Activated T-helper 9 cell treated with anti-CD3 and anti-CD28 coated beads, Interleukin-2, amount 50 U/mL, for 16 hours (primary cell): ENCODE data around the gene RIT2.
"Not testable (repeated sequence)": the region's sequence is repeated elsewhere in the genome, so short reads cannot be mapped to it uniquely, and the experiment has no call there.

Experiments used
- DNase-seq: peaks from one replicate; pipeline ENCODE4 v3.0.0-alpha.2; 2020; ENCODE audit warnings: low read depth

Gene RIT2

DNA sequence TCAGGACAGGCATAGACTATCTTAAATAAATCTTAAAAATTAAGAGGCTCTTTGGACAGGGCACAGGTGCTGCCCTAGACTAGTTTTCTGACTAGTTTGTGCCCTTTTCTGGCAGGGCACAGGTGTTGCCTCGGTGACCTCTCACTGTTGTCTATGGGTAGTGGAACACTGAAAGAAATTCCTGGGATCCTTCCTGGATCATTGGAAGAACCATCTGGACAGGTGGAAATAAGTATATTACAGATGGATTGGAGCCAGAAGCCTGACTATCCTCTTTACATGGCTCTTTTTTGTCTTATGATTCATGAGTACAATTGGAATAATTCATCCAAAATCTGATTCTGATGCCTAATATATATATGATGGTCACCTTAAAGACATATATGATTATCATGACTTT lies 286.6 kb downstream of the RIT2 start:
- DNase-seq: no peak

DNA sequence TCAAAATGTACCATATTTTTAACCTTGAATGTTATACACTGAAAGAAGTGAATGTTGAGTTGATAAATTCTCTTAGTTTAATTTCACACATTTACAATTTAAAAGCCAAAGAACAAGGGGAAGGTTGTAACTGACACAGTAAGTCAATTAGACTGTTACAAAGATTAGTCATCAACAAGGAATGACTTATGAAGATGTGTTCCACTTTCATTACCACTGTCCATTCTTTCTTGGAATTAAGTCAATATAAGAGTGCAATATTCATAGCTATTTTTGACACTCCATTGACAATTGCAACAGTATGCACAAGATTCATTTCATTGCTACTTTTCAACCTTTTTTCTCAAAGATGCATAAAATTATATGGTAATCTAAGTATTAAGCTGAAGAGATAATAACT lies 291.3 kb downstream of the RIT2 start:
- no peak for DNase-seq

DNA sequence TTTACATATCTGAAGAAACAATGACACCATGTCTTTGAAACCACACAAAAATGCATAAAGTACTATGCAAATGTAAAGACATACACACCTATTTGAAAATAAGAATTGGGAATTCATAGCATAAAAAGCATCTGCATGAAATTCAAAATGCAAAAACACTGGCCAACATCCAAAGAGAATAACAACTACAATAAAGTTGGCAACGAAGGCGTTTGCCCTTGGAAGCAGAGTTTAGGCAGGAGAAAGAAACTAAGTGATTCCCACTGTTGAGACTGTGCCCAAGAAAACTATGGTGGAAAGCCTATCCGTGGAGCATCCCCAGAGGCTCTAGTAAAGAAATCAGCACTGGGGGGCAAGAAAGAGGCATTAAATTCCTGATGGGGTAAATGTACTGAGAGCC lies 292.8 kb downstream of the RIT2 start:
- no peak for DNase-seq

DNA sequence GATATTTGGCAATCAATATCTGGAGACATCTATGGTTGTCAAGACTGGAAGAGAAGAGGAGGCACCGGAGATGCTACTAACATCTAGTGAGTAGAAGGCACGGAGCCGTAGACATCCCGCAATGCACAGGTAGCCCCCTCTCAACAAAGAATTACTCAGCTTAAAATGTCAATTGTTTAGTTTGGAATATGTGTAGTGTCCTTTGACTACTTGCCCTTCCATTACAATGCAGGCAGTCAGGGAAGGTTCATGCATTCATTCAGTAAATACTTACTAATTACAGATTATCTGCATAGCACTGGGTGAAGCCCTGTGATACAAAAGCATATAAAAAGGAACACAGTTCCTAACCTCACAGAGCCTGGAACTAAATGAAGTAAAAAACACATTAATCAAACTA lies 294.0 kb downstream of the RIT2 start:
- DNase-seq: no peak

DNA sequence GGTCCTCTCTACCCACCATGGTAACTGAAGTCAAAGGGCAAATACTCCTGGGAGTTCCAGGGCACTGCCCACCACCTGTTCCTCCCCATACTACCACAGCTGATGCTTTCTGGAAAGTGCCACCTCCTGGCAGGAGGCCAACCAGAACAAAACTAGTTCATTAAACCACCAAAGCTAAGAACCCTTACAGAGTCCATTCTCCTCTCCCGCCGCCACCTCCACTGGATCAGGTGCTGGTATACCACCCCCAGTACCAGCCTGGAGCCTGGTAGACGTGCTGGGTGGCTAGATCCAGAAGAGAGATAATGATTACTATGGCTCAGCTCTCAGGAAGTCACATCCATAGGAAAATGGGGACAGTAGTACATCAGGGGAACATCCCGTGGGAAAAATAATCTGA lies 300.9 kb downstream of the RIT2 start:
- DNase-seq: no peak

DNA sequence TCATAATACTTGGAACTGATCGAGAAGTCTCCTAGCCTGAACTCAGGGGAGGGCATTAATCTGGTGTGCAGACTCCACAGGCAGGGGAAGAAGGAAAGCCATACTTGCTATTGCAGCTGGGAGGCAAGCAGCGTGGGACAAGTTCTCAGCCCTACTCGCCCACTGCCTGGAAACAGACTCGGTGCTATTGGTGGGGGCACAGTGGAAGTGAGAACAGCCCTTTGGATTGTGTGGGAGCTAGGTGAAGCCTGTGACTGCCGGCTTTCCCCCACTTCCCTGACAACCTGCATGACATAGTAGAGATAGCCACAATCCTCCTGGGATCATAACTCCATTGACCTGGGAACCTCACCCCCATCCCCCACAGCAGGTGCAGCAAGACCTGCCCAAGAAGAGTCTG lies 301.3 kb downstream of the RIT2 start:
- no peak for DNase-seq

DNA sequence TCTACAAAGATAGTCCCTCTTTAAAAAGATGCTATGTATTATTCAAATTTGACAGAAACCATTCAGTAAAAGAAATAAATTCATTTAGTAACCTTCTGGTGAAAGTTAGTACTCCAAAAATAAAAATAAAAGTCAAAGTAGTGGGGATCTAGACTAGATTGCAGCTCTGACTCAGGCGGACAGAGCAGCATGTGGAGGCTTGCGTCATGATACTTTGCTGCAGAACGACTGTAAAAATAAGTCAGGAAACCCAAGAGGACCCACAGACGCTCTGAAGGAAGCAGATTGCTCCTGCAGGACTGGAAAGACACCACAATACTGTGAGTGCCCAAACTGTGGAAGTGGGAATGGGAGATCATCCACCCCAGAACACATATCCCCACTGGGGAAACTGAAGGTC lies 301.9 kb downstream of the RIT2 start:
- no peak for DNase-seq

DNA sequence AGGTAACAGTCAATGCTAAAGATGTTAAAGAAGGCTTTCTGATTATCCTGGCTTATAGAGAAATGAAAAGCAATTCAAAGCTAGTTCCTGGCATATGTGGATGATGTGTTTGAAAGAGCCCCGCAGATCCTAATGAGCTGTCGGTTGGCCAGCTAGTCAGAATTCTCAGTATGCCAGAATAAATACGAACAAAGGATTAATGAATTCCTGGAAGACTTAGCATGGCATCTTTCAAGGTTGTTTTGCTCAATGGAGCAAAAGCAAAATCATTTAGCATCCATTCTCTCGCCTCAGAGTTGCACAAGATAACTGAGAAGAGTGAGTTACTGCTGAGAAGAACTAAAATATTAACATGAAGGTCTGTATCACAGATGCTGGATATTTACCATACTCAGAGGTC lies 307.6 kb downstream of the RIT2 start:
- DNase-seq: no peak

DNA sequence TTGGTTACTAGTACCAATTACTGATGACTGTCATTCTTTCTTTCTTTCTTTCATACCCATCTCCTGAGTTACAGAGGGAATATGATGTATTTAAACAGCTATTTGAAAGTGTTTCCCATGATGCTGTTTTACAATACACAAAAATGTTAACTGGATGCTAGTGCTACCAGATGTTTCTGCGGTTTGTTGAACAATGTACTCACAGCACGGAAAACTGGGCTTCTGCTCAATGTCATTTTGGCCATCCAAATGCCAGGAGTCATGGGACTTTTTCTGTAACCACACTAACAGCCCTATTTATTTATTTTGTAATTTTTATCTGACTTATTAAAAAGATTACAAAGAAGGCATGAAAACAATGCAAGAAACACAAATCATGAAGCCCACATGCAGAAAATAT lies 313.8 kb downstream of the RIT2 start:
- DNase-seq: no peak

DNA sequence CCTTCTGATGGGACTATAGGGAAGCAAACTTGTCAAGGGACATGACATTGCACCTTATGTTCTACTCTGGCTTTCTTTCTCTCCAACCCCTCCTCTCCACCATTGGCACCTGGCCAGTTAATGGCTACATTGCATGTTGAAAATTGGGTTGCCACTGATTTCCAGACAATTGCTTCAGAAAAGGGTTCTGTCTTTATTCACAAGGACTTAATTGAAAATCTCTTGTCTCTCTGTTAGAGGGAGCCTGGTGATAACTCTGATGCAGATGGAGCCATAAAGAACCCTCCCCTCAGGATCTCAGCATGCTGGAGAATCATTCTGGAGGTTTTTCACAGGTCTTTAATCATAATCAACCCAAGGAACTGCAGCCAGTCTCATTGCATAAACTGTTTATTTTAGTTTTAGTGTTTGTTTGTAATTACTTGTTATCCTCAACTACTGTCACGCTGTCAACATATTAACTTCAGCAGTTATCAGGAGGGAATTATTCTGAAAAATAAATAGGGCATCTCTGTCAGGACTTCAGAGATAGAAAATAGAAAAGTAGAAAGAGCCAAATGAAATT lies 316.8 kb downstream of the RIT2 start:
- no peak for DNase-seq

DNA sequence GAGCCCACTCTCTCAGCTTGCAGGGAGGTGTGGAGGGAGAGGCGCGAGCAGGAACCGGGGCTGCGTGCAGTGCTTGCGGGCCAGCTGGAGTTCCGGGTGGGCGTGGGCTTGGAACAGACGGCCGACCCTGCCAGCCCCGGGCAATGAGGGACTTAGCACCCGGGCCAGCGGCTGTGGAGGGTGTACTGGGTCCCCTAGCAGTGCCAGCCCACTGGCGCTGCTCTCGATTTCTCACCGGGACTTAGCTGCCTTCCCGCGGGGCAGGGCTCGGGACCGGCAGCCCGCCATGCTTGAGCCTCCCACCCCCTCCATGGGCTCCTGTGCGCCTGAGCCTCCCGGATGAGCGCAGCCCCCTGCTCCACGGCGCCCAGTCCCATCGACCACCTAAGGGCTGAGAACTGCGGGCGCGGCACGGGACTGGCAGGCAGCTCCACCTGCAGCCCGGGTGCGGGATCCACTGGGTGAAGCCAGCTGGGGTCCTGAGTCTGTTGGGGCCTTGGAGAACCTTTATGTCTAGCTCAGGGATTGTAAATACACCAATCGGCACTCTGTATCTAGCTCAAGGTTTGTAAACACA lies 320.2 kb downstream of the RIT2 start:
- not testable (repeated sequence) for DNase-seq

DNA sequence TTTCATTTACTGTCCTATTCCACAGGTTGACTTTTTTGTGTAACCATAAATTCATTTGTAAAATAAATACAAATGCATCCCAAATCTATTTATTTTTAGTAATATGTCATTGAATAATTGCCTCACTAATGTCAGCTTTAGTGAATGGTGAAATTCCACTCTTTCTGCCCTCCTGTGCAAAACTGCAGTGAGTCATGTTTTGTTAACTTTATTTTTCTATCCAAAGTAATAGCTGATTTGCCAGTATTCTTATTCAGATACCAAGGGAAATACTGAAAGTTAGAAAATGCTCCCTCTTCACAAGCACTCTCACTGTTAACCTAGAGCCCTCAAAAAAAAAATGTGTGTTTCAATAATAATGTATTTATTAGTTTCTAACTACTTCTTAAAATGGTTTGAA lies 322.8 kb downstream of the RIT2 start:
- DNase-seq: no peak

DNA sequence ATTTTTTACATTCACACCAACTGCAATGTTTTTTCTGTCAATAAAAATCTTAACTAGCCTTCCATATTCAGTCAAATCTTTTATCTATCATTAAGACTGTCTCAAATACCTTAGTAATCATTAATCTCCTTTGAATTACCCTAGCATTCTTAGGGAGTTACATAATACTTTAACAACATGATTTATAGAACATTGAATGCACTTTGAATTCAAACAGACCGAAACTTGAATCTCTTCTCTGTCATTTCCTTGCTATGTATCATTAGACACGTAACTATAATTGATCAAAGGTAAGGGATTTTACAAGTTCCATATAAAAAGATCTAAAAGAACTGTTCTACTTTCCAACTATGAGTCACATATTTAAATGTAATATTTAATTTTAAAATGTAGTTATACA lies 330.9 kb downstream of the RIT2 start:
- no peak for DNase-seq

DNA sequence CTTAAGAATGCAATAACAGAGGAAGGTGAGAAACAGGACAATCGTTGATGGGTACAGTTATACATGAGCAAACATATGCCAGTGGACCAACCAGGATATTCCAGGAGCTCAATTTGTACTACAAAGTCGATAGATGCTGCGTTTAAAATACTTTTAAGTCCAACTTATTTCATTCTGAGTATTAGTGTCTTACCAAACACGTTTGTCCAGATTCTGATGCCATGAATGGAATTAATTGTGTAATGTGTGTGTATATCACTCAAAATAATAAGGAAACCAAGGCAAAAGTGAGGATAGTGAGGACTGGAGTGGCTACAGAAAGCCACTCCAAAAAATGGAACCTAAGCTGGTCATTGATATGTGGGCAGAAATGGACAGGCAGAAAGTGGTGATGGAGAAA lies 332.6 kb downstream of the RIT2 start:
- no peak for DNase-seq

DNA sequence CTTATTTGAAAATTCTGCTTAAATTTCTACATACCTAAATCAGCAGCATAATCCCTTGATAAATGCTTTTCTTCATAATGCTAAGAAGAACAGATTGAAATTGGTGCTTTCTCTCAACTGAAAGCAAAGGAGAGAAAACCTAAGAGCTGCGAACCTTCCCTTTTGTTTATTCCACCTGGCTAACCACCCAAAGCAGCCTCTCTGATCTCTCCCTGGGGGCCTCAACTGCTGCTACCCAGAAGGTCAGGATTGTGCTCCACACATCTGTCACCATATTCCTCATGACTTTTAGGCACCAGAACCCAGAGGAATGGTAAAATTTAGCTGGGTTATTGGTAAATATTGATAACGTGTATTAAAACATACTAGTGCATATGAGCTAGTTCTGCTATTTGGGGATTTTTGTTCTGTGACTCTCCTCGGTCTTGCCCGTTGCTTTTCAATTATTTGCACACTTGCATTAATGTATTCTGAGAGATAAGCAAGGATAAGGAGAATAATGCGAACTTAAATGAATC lies 334.1 kb downstream of the RIT2 start:
- no peak for DNase-seq

DNA sequence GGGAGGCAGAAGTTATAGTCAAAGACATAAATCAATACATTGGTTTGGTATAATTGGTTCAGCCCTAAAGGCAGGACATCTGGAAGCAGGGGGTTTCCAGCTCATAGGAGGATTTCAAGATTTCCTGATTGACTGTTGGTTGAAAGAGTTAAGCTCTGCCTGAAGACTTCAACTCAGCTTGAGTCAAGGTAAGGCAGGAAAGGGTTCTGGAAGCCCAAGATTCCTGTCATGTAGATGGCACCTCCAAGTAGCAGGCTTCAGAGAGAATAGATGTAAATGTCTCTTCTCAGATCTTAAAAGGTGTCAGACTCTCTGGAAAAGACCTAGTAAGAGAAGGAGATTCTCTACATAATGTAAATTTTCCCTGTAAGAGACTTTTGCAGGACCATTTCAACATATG lies 335.3 kb downstream of the RIT2 start:
- DNase-seq: no peak

DNA sequence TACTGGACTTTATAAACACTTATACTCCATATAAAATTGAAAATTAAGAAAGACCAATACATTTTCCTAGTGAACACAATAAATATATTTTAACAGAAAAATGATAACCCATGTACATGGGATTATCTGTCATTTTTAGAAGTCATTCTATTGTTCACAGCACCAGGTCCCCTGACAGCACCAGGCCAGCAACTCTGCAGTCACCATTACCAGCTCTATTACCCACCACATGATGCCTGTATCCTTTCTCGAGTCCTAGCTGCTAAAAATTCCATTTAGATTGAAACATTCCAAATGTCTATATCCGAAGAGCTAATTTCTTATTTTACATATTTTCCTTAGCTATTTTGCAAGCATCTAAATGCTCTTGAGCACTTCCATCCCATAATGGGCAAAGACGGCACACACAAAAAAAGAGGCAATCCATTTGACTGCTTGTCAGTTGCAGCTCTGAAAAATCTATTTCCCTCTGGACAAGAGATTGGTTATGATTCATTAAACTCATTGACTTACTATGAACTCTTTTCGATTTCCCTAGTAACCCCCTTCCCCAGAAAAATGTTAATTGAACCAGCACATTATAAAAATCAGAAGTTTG lies 336.9 kb downstream of the RIT2 start:
- no peak for DNase-seq

DNA sequence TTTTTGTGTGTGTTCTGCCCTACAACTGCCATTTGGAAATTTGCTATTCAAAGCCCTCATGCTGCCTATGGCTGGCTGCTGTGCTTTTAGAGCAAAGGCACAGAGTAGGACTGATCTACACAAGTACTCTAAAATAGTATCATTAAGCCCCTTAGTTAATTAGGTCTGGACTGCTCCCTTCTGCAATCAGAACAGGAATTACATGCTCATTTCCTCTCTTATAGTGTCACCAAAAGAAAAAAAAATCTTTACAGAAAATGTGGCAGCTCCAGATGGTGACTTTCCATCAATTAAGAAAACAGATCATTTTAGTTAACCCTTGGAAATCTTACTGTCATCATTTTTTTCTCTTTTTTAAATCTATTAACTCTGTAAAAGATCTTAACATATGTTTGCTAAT lies 337.5 kb downstream of the RIT2 start:
- no peak for DNase-seq

DNA sequence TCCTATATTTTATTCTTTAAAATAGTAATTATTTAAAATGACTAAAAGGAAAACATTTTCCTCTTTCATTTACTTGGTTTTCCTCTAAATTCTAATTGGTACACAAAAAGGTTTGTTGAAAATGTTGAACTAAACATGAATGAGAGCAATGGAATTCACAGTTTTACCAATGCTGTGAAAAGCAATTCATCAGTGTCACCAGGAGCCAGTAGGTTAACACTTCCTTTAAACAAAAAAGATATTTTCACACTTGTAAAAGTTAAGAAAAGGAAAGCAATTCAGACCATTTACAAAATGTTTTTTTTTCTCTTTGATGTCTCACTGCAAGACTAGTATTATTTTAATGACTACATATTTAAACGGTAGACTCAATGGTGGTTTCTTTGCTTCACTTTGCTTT lies 341.6 kb downstream of the RIT2 start:
- DNase-seq: no peak

DNA sequence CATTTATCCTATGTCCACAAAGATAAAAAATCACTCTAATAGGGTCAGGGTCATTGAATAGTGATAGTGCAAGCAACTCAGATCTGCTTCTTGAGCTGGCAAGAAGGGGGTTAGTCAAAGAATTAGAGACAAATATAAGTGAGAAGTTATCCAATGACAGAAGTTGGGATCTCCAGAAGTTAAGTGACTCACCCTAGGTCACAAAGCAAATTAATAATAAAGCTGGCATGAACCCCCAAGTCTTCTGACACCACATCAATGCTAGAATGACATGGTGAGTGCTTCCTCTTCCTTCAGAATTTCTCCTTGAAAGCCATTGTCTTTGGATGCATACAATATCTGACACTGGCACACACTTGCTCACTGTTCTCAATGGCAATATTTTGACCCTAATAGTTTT lies 343.5 kb downstream of the RIT2 start:
- no peak for DNase-seq

DNA sequence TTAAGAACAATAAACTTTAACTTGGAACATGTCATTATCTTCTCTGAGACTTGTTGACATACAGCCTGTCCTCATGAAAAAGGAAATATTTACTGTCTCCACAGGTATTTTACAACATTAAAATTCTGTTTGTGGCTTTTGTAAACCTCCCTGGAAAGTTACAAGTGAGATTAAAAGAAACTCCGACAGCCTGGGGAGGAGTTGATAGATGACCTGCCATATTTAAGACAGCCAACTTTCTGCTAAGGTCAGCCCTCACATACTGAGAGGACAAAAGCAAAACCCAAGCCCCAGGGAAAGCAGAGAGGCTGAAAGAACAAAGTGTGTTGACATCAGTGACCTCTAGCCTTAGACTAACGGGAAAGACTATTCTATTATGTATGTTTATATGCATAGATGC lies 350.2 kb downstream of the RIT2 start:
- DNase-seq: no peak

DNA sequence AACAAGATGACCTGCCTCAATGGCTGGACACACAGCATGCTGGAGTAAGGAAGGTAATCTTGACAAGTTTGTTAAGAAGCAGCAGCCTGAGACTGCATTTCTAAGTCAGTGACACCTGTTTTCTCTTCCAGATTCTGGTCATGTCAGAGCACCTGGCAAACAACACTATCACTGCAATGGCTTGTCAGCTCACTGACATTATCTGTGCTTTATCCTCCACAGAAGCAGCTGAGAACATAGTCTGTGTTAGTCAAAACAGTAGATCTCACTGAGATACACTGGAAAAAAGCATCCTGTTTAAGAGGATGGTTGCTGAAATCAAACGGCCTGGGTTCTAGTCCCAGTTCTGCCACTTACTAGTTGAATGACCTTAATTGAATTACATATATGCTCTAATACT lies 355.2 kb downstream of the RIT2 start:
- no peak for DNase-seq

DNA sequence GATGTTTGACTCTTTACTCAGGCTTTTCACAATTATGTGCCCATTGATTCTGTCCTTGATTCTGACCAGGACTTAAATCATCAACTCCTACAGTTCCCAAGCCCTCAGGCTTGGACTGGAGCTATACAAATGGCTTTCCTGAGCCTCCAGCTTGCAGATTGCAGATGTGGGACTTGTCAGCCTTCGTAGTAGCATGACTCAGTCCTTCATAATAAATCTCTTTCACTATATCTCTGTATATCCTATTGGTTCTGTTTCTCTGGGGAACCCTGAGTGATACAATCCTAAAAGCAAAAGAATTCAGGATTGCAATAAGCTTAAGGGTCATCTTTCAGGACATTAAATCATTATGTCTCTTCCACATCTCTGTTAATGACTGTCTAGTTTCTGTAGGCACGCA lies 356.6 kb downstream of the RIT2 start:
- no peak for DNase-seq

DNA sequence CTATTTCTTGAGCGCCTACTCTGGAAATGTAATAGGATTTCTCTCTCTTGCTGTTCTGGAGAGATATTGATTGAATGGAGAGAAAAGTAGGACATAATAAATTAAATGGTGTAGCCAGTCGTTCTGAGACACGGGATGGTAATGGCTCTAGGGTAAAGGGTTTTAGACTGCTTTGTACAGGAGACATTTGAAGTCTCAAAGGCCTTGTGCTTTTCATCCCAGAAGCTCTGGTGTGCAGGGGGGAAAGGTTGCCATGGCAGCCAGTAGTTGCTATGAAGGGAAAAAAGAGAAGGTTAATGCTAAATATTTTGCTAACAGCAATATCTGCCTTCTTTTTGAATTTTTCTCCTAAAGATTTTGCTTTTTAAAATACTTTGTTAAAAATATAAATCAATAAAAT lies 359.3 kb downstream of the RIT2 start:
- DNase-seq: no peak
